NCI-H2227 treated with DMSO at 0.1 percent for 48 hours (cell line): ENCODE data around the gene OGFOD1.

Source experiments
- DNase-seq: peaks from one replicate; lab custom pipeline; 2025; lab: John Stamatoyannopoulos, UW

The OGFOD1 gene

GRCh38 chr16:56428091-56428490 lies 23.3 kb upstream of the OGFOD1 start:
- DNase-seq = no peak

- no peak for DNase-seq
These were observed 15.1 kb upstream of the OGFOD1 start for GRCh38 chr16:56436258-56436657.

GRCh38 chr16:56438038-56438437 lies 13.3 kb upstream of the OGFOD1 start:
- no peak for DNase-seq

- no peak for DNase-seq
These were observed 4.1 kb upstream of the OGFOD1 start for GRCh38 chr16:56447286-56447685.

GRCh38 chr16:56448005-56448404 lies 3.3 kb upstream of the OGFOD1 start:
- DNase-seq = no peak

- DNase-seq = no peak
These were observed 924 bp upstream of the OGFOD1 start for GRCh38 chr16:56450275-56450985.

- peak; percentile 6 for DNase-seq
These were observed 667 bp downstream of the OGFOD1 start for GRCh38 chr16:56451753-56452689.

GRCh38 chr16:56457927-56458470 lies 6.6 kb downstream of the OGFOD1 start:
- no peak for DNase-seq

- no peak for DNase-seq
These were observed 8.7 kb downstream of the OGFOD1 start for GRCh38 chr16:56460101-56460500.

- no peak for DNase-seq
These were observed 10.9 kb downstream of the OGFOD1 start for GRCh38 chr16:56462064-56462796.

GRCh38 chr16:56463153-56463552 lies 11.8 kb downstream of the OGFOD1 start:
- DNase-seq = no peak

GRCh38 chr16:56466344-56466743 lies 15.0 kb downstream of the OGFOD1 start:
- no peak for DNase-seq

GRCh38 chr16:56468800-56469199 lies 17.4 kb downstream of the OGFOD1 start:
- no peak for DNase-seq

GRCh38 chr16:56469748-56470147 lies 18.4 kb downstream of the OGFOD1 start:
- no peak for DNase-seq

- DNase-seq = no peak
These were observed 18.9 kb downstream of the OGFOD1 start for GRCh38 chr16:56470232-56470631.

GRCh38 chr16:56470666-56471065 lies 19.3 kb downstream of the OGFOD1 start:
- no peak for DNase-seq

GRCh38 chr16:56475201-56475600 lies 23.8 kb downstream of the OGFOD1 start:
- DNase-seq = peak; percentile 59

- DNase-seq = peak; percentile 13
These were observed 25.9 kb downstream of the OGFOD1 start for GRCh38 chr16:56477096-56477878.

GRCh38 chr16:56478281-56479049 lies 27.1 kb downstream of the OGFOD1 start:
- DNase-seq = no peak

GRCh38 chr16:56479469-56479868 lies 28.1 kb downstream of the OGFOD1 start:
- no peak for DNase-seq
